GM21529 (cell line): ENCODE data around the gene TMEM63C.
"Not testable (repeated sequence)": the region's sequence is repeated elsewhere in the genome, so short reads cannot be mapped to it uniquely, and the experiment has no call there.

ENCODE experiments used
- ATAC-seq: cut with Tn5 transposase; IDR thresholded peaks from one replicate; pipeline ENCODE4 v1.9.1; 2021; ENCODE audit not compliant: unreplicated experiment

The TMEM63C gene

DNA sequence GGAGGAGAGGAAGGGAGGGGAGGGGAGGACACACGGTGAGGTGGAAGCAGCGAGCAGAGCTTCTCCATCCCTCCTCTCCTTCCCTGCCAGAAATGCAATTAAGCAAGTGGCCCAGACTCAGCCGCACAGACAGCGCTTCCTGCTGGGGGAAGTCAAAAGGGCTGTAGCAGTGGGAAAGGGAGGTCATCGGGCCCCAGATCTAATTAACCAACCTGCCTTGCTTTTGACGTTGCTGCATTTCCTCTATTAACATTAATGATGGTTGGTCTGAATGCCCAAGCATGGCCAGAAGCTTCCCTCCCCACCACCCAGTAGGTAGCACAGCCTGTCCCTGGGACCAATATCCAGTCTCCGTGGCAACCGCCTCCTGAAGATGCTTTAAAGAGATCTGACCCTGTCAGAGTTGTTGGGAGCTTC is 94.0 kb downstream of the TMEM63C start:
- ATAC-seq = no peak

- no peak for ATAC-seq
These were observed 94.8 kb downstream of the TMEM63C start for GRCh38 chr14:77276295-77276935.

GRCh38 chr14:77276959-77277358 is 95.4 kb downstream of the TMEM63C start:
- ATAC-seq = no peak

- ATAC-seq = no peak
These were observed 97.0 kb downstream of the TMEM63C start for GRCh38 chr14:77278461-77279230.

DNA sequence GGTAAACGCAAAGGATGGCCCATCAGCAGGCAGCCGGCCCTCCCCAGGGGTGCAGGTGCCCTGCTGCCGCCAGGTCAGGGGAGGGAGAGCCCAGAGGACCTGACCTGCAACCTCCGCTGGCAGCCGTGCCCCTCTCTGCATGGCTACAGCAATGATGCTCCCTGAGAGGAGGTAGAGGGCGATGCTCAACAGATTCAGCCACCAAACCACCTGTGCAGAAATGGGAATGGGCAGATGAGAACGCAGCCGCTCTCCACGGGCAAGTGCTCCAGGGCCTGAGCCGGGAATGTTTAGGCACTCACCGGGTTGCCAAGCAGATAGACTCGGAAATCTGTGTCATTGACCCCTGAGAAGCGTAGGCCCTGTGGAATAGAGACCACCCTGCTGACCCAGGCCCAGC is 98.1 kb downstream of the TMEM63C start:
- ATAC-seq = no peak

GRCh38 chr14:77280921-77281320 is 99.3 kb downstream of the TMEM63C start:
- ATAC-seq = not testable (repeated sequence)

DNA sequence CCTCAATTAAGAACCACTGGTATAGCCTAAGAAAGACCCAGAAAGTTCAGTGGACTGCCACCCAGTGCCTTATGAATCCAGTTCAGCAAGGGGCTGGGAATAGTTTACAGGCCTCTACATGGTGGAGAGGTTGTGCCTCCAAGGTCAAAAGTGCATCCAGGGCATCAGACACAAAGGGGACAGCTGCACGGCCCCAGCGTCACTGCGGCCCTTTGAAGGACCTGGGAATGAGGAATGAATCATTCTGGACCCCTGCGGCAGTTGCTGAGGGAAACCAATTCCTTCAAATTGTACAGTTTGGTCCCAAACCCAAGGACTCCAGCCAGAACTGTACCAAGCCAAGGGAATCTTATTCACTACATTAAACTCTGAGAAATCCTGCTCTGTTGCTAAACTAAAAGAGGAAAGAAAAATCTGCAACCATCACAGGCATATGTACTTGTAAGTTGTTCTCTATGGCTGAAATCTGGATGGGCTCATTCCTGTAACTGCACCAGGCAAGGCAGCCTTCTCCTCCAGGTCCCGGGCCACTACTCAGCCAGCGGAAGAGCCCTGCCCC is 100.3 kb downstream of the TMEM63C start:
- ATAC-seq = no peak

- no peak for ATAC-seq
These were observed 102.5 kb downstream of the TMEM63C start for GRCh38 chr14:77284066-77284465.

DNA sequence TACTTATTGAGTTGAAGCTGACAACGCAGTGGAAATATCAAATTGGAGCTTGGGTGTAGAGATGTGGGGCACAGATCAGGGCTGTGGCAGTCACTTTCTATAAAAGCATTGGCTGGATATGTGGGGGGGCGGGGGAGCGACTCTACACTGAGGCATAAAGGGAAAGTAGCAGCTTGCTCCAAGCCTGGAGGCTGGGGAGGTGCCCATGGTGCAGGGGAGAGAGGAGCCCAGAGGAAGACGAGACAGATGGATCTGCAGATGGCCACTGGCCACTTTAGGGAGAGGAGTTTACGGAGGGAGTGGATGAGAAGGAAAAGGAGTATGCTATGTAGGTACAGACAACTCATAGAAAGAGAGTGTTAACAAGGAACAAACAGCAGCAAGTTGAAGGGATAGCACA is 102.9 kb downstream of the TMEM63C start:
- no peak for ATAC-seq

DNA sequence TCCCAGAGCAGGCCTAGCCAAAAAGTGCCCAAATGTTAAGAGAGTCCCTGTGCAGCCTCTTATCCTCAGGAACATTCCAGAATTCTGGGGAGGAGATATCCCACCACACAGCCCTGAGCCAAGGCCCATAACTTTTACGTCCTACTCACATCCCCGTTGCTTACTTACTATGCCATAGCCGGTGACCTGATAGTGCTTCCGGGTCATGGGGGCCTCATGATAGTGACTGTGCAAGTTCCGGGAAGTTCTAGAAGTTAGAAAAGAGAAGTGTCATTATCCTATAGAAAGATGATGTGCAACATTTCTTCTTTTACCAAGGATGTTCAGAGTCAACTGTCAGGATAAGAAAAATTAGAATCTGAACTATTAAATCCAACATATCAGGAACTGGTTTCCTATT is 105.0 kb downstream of the TMEM63C start:
- no peak for ATAC-seq

- ATAC-seq = no peak
These were observed 109.1 kb downstream of the TMEM63C start for GRCh38 chr14:77290705-77291104.

DNA sequence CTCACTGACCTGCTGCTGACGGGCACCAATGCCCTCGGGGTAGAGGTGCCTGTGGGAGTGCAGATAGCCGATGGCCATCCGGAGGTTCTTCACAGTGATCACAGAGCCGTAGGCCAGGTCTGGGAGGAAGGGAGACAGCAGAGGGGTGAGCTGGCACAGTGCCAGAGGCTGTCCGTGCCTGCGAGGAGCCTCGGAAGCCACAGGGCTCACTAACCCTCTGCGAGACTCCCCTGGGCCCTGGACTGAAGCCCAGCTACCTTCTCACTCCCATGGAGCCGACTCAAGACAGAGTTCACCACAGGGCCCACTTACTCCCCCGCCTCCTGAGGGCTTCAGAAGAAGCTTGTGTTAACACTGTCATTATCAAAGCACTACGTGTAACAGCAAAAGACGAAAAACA is 114.6 kb downstream of the TMEM63C start:
- ATAC-seq = no peak

- ATAC-seq = no peak
These were observed 115.3 kb downstream of the TMEM63C start for GRCh38 chr14:77296906-77297305.

DNA sequence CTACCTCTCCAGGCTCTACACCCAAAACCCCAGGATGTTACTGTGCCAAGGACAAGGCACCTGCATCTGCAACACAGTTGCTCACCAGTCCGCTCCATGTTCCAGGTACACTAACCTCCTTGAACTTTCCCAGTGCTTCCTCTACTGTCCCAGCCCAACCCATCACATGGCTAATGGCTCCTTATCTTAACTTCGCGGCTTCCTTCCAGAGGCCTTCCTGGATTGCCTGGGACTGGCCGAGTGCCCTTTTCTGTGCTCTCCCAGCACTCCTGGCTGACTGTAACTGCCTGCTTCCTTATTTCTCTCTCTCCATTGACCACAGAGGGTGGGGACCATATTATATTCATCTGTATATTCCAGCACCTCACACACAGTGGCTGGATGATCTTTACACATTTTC is 118.2 kb downstream of the TMEM63C start:
- ATAC-seq = no peak

- ATAC-seq = peak; percentile 51
These were observed 119.5 kb downstream of the TMEM63C start for GRCh38 chr14:77301103-77301502.

- ATAC-seq = no peak
These were observed 121.3 kb downstream of the TMEM63C start for GRCh38 chr14:77302926-77303325.

GRCh38 chr14:77303417-77304156 is 122.0 kb downstream of the TMEM63C start:
- peak; percentile 43 for ATAC-seq

DNA sequence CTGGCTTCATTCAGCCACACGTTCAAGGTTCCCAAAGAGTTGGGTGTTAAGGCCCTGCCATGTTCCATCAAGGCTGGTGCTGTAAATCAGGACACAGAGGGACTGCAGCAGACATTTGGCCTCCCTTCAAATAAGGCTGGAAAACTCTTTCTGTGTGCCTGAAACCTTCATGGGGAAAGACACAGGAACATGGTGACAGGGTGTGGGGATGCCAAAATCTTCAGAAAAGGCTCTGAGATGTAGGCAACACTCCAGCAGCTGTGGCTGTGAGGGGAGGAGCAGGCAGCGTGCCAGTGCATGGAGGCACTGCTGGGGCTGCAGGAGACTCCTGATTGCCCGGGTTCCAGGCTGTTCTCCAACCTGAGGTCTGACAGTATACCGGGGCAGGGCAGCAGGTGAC is 124.1 kb downstream of the TMEM63C start:
- no peak for ATAC-seq

DNA sequence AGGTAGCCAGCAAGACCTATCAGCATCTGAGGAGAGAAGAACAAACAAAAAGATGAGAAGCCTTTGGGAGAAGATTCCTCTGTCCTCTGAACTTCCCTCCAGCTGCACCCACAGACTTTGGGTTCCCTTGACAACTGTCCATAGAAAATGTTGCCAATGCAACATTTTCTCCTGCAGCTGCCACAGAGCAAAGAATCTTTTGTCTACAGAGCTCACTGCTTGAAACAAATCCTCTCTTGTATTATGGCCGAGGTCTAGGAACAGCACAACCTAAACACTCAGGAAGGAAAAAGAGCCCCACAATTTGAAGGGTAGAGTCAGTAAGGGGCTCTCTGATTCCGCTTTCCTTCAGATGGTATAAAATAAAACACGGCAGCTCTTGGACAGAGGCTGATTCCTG is 124.8 kb downstream of the TMEM63C start:
- ATAC-seq = no peak

GRCh38 chr14:77306851-77307496 is 125.4 kb downstream of the TMEM63C start:
- no peak for ATAC-seq
